IMR-90 (cell line): ENCODE measurements around the gene FOXP1. TPM values are rescaled to one million over a fixed set of nuclear protein-coding genes. Genes with fewer than 3 reads are reported as not detected.

ENCODE experiments used
- ATAC-seq: fragments of 200-7000 bp; cut with Tn5 transposase; 2 replicates; pipeline ENCODE4 v1.9.1; 2020; ENCODE audit warnings: low read depth, mild to moderate bottlenecking, moderate library complexity
- BruUV-seq: library from RNA; stranded (reverse); fragments of 400-500 nt; replicated peaks from 2 replicates; lab custom pipeline; 2021; lab: Mats Ljungman, UMichigan
- CTCF ChIA-PET: fragments of 300-600 bp; formaldehyde crosslinking; extraction: SDS; loops from one replicate; lab custom pipeline; 2021; ENCODE audit warnings: antibody characterized with exemption; lab: Yijun Ruan, JAX
- POLR2A ChIA-PET: fragments of 300-600 bp; sonication (Branson Sonifier 250); formaldehyde crosslinking; loops from one replicate; lab custom pipeline; 2022; ENCODE audit warnings: antibody characterized with exemption; ENCODE audit not compliant: unreplicated experiment; lab: Charles Lee
- DNase-seq: peaks from one replicate; pipeline ENCODE4 v3.0.0; 2013
- H2AFZ ChIP-seq: replicated peaks from 2 replicates; pipeline ENCODE3; 2013; ENCODE audit warnings: low read length, mild to moderate bottlenecking; ENCODE audit not compliant: poor library complexity
- H2AK5ac ChIP-seq: 2 replicates; pipeline ENCODE4 v1.6.1; 2013; ENCODE audit warnings: low read depth, low read length, inconsistent platforms
- H2AK9ac ChIP-seq: replicated peaks from 2 replicates; pipeline ENCODE3; 2013; ENCODE audit warnings: mild to moderate bottlenecking, low read depth, low read length, moderate library complexity; ENCODE audit not compliant: poor library complexity
- H2BK120ac ChIP-seq: 2 replicates; pipeline ENCODE4 v1.6.1; 2013; ENCODE audit warnings: low read depth, low read length, inconsistent platforms
- H2BK15ac ChIP-seq: 3 replicates; pipeline ENCODE4 v1.6.1; 2013; ENCODE audit warnings: low read depth, low read length, inconsistent platforms
- H2BK20ac ChIP-seq: 2 replicates; pipeline ENCODE4 v1.6.1; 2013; ENCODE audit warnings: low read depth, mild to moderate bottlenecking, inconsistent platforms, low read length, moderate library complexity
- H2BK5ac ChIP-seq: 2 replicates; pipeline ENCODE4 v1.6.1; 2013; ENCODE audit warnings: mild to moderate bottlenecking, low read depth, low read length, inconsistent platforms; ENCODE audit not compliant: poor library complexity, severe bottlenecking
- H3K14ac ChIP-seq: replicated peaks from 2 replicates; pipeline ENCODE4 v1.6.1; 2013; ENCODE audit warnings: low read depth, low read length, inconsistent platforms
- H3K18ac ChIP-seq: 2 replicates; pipeline ENCODE4 v1.6.1; 2013; ENCODE audit warnings: low read depth, low read length, control low read depth
- H3K23ac ChIP-seq: 2 replicates; pipeline ENCODE4 v1.6.1; 2013; ENCODE audit warnings: low read depth, low read length, inconsistent platforms
- H3K27ac ChIP-seq: 2 replicates; pipeline ENCODE4 v1.5.1; 2013; ENCODE audit warnings: mild to moderate bottlenecking, control low read depth, low read length; ENCODE audit not compliant: insufficient read depth
- H3K27me3 ChIP-seq: 2 replicates; pipeline ENCODE4 v1.6.1; 2013; ENCODE audit warnings: low read length; ENCODE audit not compliant: control insufficient read depth, insufficient read depth
- H3K36me3 ChIP-seq: 2 replicates; pipeline ENCODE4 v1.6.1; 2013; ENCODE audit warnings: low read length, mixed read lengths; ENCODE audit not compliant: control insufficient read depth, insufficient read depth
- H3K4ac ChIP-seq: 2 replicates; pipeline ENCODE4 v1.6.1; 2013; ENCODE audit warnings: low read depth, low read length, inconsistent platforms
- H3K4me1 ChIP-seq: 2 replicates; pipeline ENCODE4 v1.6.1; 2013; ENCODE audit warnings: low read length, mixed read lengths; ENCODE audit not compliant: control insufficient read depth, insufficient read depth
- H3K4me2 ChIP-seq: 2 replicates; pipeline ENCODE4 v1.6.1; 2013; ENCODE audit warnings: low read depth, mild to moderate bottlenecking, control low read depth, low read length, moderate library complexity
- H3K4me3 ChIP-seq: 2 replicates; pipeline ENCODE4 v1.5.1; 2013; ENCODE audit warnings: low read depth, mild to moderate bottlenecking, control low read depth, low read length, moderate library complexity; ENCODE audit not compliant: insufficient read depth
- H3K56ac ChIP-seq: 2 replicates; pipeline ENCODE4 v1.6.1; 2013; ENCODE audit warnings: low read length, inconsistent platforms; ENCODE audit not compliant: insufficient read depth; ENCODE audit errors: extremely low read depth
- H3K79me1 ChIP-seq, 2 experiments: 2 replicates each; pipeline ENCODE4 v1.6.1; 2013; ENCODE audit warnings: low read length in 2 of 2, inconsistent platforms in 1 of 2, low read depth in 1 of 2
- H3K9ac ChIP-seq: 2 replicates; pipeline ENCODE4 v1.6.1; 2013; ENCODE audit warnings: low read depth, low read length, control low read depth
- H3K9me1 ChIP-seq: 2 replicates; pipeline ENCODE4 v1.6.1; 2013; ENCODE audit warnings: low read length, inconsistent platforms; ENCODE audit not compliant: insufficient read depth
- H3K9me3 ChIP-seq: 2 replicates; pipeline ENCODE4 v1.6.1; 2013; ENCODE audit warnings: low read length; ENCODE audit not compliant: control insufficient read depth, insufficient read depth
- H4K20me1 ChIP-seq: 2 replicates; pipeline ENCODE4 v1.6.1; 2013; ENCODE audit warnings: low read length, inconsistent platforms; ENCODE audit not compliant: insufficient read depth
- H4K5ac ChIP-seq: 2 replicates; pipeline ENCODE4 v1.6.1; 2013; ENCODE audit warnings: mild to moderate bottlenecking, low read depth, low read length, control low read depth
- H4K8ac ChIP-seq, 2 experiments: 2 replicates each; pipeline ENCODE4 v1.6.1; 2013; ENCODE audit warnings: low read depth in 2 of 2, low read length in 2 of 2, control low read depth in 1 of 2, inconsistent platforms in 1 of 2
- H4K91ac ChIP-seq: 2 replicates; pipeline ENCODE4 v1.6.1; 2013; ENCODE audit warnings: low read depth, low read length, inconsistent platforms; ENCODE audit not compliant: insufficient read depth
- BHLHE40 ChIP-seq: fragments of 150-350 bp; IDR thresholded peaks from 2 replicates; pipeline ENCODE4 v1.6.1; 2016; ENCODE audit warnings: mild to moderate bottlenecking, low read depth, low read length
- CEBPB ChIP-seq: IDR thresholded peaks from 2 replicates; pipeline ENCODE4 v1.6.1; 2012; ENCODE audit warnings: low read depth, low read length, improper control_type of control experiment
- CHD1 ChIP-seq: IDR thresholded peaks from 2 replicates; pipeline ENCODE4 v1.6.1; 2012; ENCODE audit warnings: low read depth, low read length, improper control_type of control experiment
- FOS ChIP-seq: fragments of 150-350 bp; IDR thresholded peaks from 2 replicates; pipeline ENCODE4 v1.6.1; 2016; ENCODE audit warnings: low read depth, low read length
- MAFK ChIP-seq: IDR thresholded peaks from 2 replicates; pipeline ENCODE4 v1.6.1; 2012; ENCODE audit warnings: low read depth, low read length, improper control_type of control experiment
- MAZ ChIP-seq: IDR thresholded peaks from 2 replicates; pipeline ENCODE4 v1.6.1; 2012; ENCODE audit warnings: low read depth, mild to moderate bottlenecking, low read length, improper control_type of control experiment, moderate library complexity, borderline replicate concordance
- MXI1 ChIP-seq: IDR thresholded peaks from 2 replicates; pipeline ENCODE4 v1.6.1; 2012; ENCODE audit warnings: low read depth, mild to moderate bottlenecking, low read length, moderate library complexity, borderline replicate concordance
- POLR2A ChIP-seq: IDR thresholded peaks from 2 replicates; pipeline ENCODE4 v1.6.1; 2012; ENCODE audit warnings: mild to moderate bottlenecking, low read depth, low read length
- RAD21 ChIP-seq: IDR thresholded peaks from 2 replicates; pipeline ENCODE4 v1.6.1; 2012; ENCODE audit warnings: low read length, improper control_type of control experiment
- RCOR1 ChIP-seq: IDR thresholded peaks from 2 replicates; pipeline ENCODE4 v1.6.1; 2012; ENCODE audit warnings: mild to moderate bottlenecking, low read length, improper control_type of control experiment; ENCODE audit not compliant: insufficient replicate concordance
- RFX5 ChIP-seq: IDR thresholded peaks from 2 replicates; pipeline ENCODE4 v1.8.0; 2012; ENCODE audit warnings: low read depth, mild to moderate bottlenecking, low read length, moderate library complexity
- WGBS, 2 experiments: methylation state at CpG; one replicate each; pipeline versions ENCODE4 v1.1.5 to v1.1.7; 2013; ENCODE audit warnings: missing lambda C conversion rate in 2 of 2; ENCODE audit not compliant: insufficient read length in 1 of 2; ENCODE audit errors: extremely low coverage in 2 of 2; 5-methylcytosine and 5-hydroxymethylcytosine counted together
- dilution Hi-C: fragments of 300-500 bp; cut with HindIII; formaldehyde crosslinking; loops from one replicate; pipeline ENCODE4 v1.14.3; 2018; ENCODE audit warnings: low sequenced_read_pairs; ENCODE audit not compliant: unreplicated experiment
- in situ Hi-C: fragments of 300-500 bp; cut with MboI; formaldehyde crosslinking; loops from 3 replicates; pipeline ENCODE4 v1.14.3; 2019; ENCODE audit warnings: low sequenced_read_pairs, inconsistent platforms, mixed read lengths
- intact Hi-C: fragments of 100-400 bp; cut with micrococcal nuclease; formaldehyde crosslinking; loops from 2 replicates; pipeline ENCODE4 v1.10.0; 2022
- polyA plus RNA-seq, 3 experiments: library from polyadenylated mRNA; depleted of rRNA; stranded (reverse); fragments of >200 nt; gene quantifications; 2 replicates each; pipeline ENCODE4 v1.2.3, GENCODE V29; 2012; ENCODE audit warnings: low replicate concordance in 1 of 3
- total RNA-seq: library from RNA; depleted of rRNA; stranded (reverse); fragments of >200 nt; gene quantifications from 2 replicates; pipeline ENCODE4 v1.2.3, GENCODE V29; 2012
- TF ChIP-seq, protein P1 (sequence below): conservative IDR thresholded peaks from 2 replicates; pipeline ENCODE4 v1.5.1; 2012; ENCODE audit warnings: mild to moderate bottlenecking, low read depth, low read length, improper control_type of control experiment

Gene FOXP1
- total and polyA plus RNA-seq, 2 of the 4 experiments (the other 2 are of a cell fraction): 37.0 to 132 TPM

DNA sequence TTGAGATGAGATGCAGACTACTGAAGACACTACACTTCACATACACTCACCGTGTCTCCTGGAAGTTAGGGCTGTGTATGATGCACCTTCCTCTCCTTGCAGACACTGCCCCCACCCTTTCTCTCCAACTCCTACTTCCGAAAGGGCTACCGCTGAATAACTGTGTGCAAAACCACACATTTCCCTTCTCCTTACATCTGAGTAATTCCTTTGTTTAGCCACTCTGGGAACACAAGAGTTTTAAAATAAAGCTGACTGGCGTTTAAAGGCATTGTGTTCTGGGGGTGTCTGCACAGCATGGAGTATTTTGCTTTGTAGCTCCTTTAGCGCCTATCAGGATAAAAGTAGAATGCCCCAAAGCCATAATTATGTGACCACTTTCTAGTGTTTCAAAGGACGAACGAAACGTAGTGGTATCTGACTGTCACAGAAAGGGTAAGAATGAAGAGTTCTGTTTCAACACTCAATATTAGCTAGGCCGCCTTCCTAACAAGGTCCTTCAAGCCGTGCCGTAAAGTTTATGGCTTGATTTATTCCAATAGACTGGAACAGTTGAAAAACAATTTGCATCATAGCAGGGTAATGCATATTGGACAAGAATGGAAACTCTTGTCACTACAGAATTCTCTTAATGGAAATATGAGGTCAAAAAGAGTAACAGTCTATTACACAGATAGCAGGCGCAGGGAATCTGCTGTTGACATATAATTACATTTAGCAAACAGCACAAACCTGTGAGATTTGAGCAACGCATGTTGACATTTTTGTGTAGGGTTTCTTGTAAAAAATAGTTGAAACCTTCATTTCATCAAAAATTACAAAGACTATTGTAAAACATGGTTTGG, 619.9 kb downstream of the FOXP1 start:
- no peak overlapping the region for H2AK5ac ChIP-seq
- no peak overlapping the region for H2BK15ac ChIP-seq
- H3K27ac ChIP-seq: no peak overlapping the region
- no peaks in the 10 kb centered on the region for H4K20me1 ChIP-seq
- no peak for TF ChIP-seq MXI1
- no peak for TF ChIP-seq BHLHE40
- no peak for TF ChIP-seq MAFK
- TF ChIP-seq FOS: no peak
- no peak for TF ChIP-seq CHD1
- no peak for TF ChIP-seq POLR2A
- no peak for TF ChIP-seq RCOR1
- TF ChIP-seq, protein P1, sequence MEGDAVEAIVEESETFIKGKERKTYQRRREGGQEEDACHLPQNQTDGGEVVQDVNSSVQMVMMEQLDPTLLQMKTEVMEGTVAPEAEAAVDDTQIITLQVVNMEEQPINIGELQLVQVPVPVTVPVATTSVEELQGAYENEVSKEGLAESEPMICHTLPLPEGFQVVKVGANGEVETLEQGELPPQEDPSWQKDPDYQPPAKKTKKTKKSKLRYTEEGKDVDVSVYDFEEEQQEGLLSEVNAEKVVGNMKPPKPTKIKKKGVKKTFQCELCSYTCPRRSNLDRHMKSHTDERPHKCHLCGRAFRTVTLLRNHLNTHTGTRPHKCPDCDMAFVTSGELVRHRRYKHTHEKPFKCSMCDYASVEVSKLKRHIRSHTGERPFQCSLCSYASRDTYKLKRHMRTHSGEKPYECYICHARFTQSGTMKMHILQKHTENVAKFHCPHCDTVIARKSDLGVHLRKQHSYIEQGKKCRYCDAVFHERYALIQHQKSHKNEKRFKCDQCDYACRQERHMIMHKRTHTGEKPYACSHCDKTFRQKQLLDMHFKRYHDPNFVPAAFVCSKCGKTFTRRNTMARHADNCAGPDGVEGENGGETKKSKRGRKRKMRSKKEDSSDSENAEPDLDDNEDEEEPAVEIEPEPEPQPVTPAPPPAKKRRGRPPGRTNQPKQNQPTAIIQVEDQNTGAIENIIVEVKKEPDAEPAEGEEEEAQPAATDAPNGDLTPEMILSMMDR: no peak
- TF ChIP-seq CEBPB: no peak
- no peak for TF ChIP-seq RAD21
- TF ChIP-seq MAZ: no peak
- no peak for TF ChIP-seq RFX5
- peaks cover 44% of the 10 kb centered on the region for H3K36me3 ChIP-seq
- no peak overlapping the region for H4K5ac ChIP-seq
- no peak overlapping the region for H3K9ac ChIP-seq
- H3K79me1 ChIP-seq: peaks cover 41 to 47% of the 10 kb centered on the region in 2 experiments
- H2AK9ac ChIP-seq: no peak overlapping the region
- BruUV-seq: no TSS peak
- no peak overlapping the region for H3K4ac ChIP-seq
- H3K9me3 ChIP-seq: no peaks in the 10 kb centered on the region
- H3K18ac ChIP-seq: no peak overlapping the region
- CTCF ChIA-PET: no interaction called here
- no CpG with 5 or more reads among the region's 13 CpGs for WGBS, 2 experiments
- no peak overlapping the region for H4K8ac ChIP-seq
- intact Hi-C loops (loop anchor here (10.0 kb wide), 1 partner anchor 409 kb away; no protein-coding TSS in a partner anchor), in situ Hi-C loops (no loop called here), dilution Hi-C loops (no loop called here)
- H3K4me2 ChIP-seq: no peak overlapping the region
- H3K27me3 ChIP-seq: no peaks in the 10 kb centered on the region
- POLR2A ChIA-PET: no interaction called here
- no peak overlapping the region for H2AFZ ChIP-seq
- no peak overlapping the region for H3K56ac ChIP-seq
- no peak overlapping the region for H2BK120ac ChIP-seq
- H2BK5ac ChIP-seq: no peak overlapping the region
- H3K9me1 ChIP-seq: no peaks in the 10 kb centered on the region
- 0 out of 2 replicates have a peak, but pooled peaks cover 2% of the 10 kb centered on the region for H3K4me1 ChIP-seq
- no peak overlapping the region for H3K4me3 ChIP-seq
- no peak overlapping the region for H2BK20ac ChIP-seq
- no peak for DNase-seq
- no peak overlapping the region for H3K23ac ChIP-seq
- no peak for ATAC-seq
- H4K91ac ChIP-seq: no peak overlapping the region
- no peak overlapping the region for H3K14ac ChIP-seq
